Limb (tissue), 2 donors: ENCODE results near the gene CEND1.

Source experiments
- DNase-seq, 2 donors: peaks; one replicate each; pipeline ENCODE4 v3.0.0-alpha.2; 2016; ENCODE audit errors: extremely low spot score in 2 of 2

The CEND1 gene

GRCh38 chr11:789943-790342, at the start of gene CEND1:
TSS of gene CEND1 (minus strand) at chr11:790090. CDS start at chr11:788576, 1,514 bp downstream.
- peak in 1 of 2 donors; percentile 80 for DNase-seq

- no peak for DNase-seq
Observed at GRCh38 chr11:839280-839623, 49.4 kb upstream of the CEND1 start.

- DNase-seq: no peak
Observed at GRCh38 chr11:838441-839279, 48.8 kb upstream of the CEND1 start.

- DNase-seq: no peak
Observed at GRCh38 chr11:837990-838307, 48.1 kb upstream of the CEND1 start.

GRCh38 chr11:837189-837989, 47.5 kb upstream of the CEND1 start:
- no peak for DNase-seq

GRCh38 chr11:836700-837099, 46.8 kb upstream of the CEND1 start:
- no peak for DNase-seq

- DNase-seq: no peak
Observed at GRCh38 chr11:836274-836673, 46.4 kb upstream of the CEND1 start.

- no peak for DNase-seq
Observed at GRCh38 chr11:834371-835316, 44.8 kb upstream of the CEND1 start.

GRCh38 chr11:833849-834311, 44.0 kb upstream of the CEND1 start:
- DNase-seq: no peak

- peak in 1 of 2 donors; percentile 77 for DNase-seq
Observed at GRCh38 chr11:833114-833791, 43.4 kb upstream of the CEND1 start.

- DNase-seq: peak in 1 of 2 donors; percentile 79
Observed at GRCh38 chr11:832529-833113, 42.7 kb upstream of the CEND1 start, which contains the start of gene CD151. TSS of gene CD151 (plus strand) at chr11:832952. CDS start at chr11:836070, 3,118 bp downstream.

- DNase-seq: no peak
Observed at GRCh38 chr11:831961-832528, 42.2 kb upstream of the CEND1 start.

- no peak for DNase-seq
Observed at GRCh38 chr11:831118-831864, 41.4 kb upstream of the CEND1 start.

GRCh38 chr11:830295-831117, 40.6 kb upstream of the CEND1 start:
- no peak for DNase-seq

GRCh38 chr11:829847-830294, 40.0 kb upstream of the CEND1 start:
- DNase-seq: no peak

- no peak for DNase-seq
Observed at GRCh38 chr11:829176-829846, 39.4 kb upstream of the CEND1 start.

GRCh38 chr11:828506-829175, 38.8 kb upstream of the CEND1 start:
- no peak for DNase-seq

- no peak for DNase-seq
Observed at GRCh38 chr11:827897-828192, 38.0 kb upstream of the CEND1 start, which contains the start of gene CRACR2B. TSS of gene CRACR2B (plus strand) at chr11:827919. CDS start at chr11:828608, 689 bp downstream.
